Stimulated activated CD4-positive, alpha-beta T cell treated with anti-CD3 and anti-CD28 coated beads, Interleukin-12 subunit alpha, Interleukin-12 subunit beta, amount 100 ng/mL, for 4 hours (primary cell): ENCODE data around the gene RBM20.
"Not testable (repeated sequence)": the region's sequence is repeated elsewhere in the genome, so short reads cannot be mapped to it uniquely, and the experiment has no call there.

ENCODE experiments used
- DNase-seq: peaks from one replicate; pipeline ENCODE4 v3.0.0-alpha.2; 2020

The RBM20 gene

DNA sequence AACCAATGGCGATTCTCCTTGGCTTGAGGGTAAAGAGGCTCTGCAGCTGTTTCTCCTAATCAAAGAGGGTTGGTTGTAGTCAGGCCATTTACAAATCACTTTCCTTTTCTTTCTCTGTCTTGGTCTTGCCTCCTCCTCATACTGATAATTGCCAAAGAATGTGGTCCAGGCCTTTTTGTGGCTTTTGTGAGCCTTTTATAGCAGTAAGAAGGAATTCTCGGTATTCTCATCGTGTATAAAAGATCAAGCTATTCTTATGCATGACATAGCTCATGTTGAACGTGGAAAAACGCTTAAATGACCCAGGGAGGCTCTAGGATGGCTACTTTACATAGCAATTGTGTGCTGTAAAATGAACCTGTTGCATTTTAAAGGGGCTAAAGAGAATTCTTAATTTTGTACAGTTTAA is 62.6 kb downstream of the RBM20 start:
- DNase-seq: no peak

DNA sequence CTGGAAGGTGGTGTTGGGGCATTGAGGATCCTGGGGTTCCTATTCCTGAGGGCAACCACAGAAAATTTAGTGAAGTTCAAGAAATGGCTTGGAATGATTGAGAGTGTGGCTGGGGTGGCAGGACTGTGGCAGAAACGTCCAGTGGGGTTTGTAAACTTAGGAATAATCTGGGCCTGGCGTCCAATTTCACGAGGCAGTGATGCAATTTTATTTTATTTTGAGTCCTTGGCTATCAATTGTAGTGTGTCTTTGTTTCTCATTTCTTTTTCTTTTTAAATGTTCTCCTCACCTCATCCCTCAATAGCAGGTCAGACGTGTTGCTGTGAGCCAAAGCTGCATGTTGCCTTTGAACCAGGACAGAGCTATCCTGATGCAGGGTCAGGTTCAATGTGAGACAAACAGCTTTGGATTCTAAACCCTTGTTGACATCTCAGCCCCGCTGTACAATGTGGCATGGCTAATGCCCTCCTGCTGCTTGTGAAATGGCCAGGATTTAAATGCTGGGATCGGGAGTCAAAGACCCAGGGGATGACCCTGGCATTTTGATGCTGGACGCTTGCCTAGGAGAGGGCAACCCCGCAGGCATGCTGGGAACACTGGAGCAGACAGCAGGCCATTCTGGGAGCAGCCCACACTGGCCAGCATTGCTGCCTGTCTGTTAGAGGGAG is 64.8 kb downstream of the RBM20 start:
- no peak for DNase-seq

DNA sequence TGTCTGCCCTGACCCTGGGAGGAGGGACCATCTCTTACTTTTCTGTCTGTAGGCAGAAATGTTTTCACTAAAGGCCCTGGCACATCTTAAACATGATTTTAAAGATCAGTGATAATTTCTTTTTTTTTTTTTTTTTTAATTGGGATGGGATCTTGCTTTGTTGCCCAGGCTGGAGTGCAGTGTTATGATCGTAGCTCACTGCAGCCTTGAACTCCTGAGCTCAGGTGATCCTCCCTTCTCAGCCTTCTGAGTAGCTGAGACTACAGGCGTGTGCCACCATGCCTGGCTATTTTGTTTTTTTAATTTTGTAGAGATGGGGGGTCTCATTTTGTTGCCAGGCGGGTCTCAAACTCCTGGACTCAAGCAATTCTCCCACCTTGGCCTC is 65.3 kb downstream of the RBM20 start:
- DNase-seq: no peak

DNA sequence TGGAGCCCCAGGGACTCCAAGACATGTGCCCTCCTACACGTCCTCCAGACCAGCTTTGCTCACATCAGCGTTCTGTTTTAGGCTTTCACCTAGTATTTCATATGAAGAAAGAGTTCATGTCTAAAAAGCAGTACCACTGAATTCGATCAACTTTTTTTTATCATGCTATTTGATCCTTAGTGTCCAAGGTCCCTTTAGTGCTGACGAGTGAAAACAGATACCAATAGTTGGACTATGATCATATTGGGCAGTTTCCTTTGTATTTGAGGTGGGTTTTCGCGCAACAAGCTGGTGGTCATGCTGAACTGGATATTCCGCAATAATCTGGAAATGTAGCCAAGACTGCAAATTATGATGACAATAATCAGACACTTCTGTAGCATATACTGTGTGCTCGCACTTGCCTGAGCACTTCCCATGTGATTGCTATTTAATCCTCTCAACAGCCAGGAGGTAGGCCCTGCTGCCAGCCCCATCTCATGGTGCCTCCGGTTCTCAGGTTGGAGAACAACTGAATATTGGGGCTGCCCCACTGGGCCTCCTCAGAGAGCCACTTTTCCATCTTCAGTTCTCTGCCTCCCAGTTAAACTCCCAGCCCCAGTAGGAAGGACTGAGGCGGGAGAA is 65.9 kb downstream of the RBM20 start:
- no peak for DNase-seq

DNA sequence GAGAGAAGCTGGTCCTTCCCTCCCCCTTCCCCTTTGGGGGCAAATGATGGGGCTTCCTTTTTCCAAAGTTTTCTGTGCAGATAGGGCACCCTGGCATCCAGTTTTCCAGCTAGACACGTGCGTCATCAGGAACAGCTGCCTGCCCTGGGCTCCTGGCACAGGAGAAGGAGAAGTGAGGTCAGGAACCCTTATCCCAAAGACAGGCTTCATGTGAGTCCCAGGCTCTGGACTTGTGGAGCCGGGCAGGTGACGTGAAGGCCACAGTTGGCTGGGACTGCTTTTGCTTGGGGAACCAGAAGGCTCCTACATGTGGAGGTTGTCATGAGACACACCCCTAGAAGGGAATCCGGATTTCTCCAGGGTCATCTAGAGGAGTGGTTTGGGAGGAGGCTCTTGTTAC is 66.5 kb downstream of the RBM20 start:
- DNase-seq: no peak

DNA sequence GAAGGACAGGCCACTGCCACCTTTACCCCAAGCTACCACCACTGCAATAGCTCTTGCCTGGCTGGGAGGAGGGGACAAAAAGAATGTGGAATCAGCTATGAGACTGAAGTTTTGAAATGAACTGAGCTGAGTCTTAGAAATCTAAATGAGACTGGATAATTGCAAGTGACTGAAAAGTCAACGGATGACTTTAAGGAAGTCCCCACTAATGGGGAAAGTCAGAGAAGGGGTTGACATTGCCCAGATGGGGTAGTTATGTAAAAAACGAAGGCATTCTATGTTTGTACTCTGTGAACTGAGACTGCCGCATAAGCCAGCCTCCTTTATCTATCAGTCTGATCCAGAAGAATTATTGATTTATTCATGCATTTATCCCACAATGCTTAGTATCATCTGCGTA is 67.2 kb downstream of the RBM20 start:
- no peak for DNase-seq

DNA sequence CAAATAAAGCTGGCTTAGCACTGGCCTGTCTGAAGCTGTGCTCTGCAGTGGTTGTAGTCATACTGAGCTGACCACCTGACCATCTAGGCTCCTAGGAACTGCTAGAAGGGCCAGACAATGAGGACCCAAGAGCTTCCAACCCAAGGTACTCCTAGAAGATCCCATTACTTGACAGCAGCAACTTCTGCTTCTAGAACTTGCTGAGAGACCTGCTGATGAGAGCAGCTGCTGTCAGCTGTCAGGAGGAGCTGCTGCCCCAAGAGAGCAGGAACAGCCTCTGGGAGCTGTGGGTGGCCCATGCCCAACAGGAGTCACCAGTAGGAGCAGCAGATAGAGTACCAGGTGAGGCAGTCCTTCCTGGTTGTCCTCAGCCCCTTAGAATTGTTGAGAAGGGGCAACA is 70.2 kb downstream of the RBM20 start:
- no peak for DNase-seq

DNA sequence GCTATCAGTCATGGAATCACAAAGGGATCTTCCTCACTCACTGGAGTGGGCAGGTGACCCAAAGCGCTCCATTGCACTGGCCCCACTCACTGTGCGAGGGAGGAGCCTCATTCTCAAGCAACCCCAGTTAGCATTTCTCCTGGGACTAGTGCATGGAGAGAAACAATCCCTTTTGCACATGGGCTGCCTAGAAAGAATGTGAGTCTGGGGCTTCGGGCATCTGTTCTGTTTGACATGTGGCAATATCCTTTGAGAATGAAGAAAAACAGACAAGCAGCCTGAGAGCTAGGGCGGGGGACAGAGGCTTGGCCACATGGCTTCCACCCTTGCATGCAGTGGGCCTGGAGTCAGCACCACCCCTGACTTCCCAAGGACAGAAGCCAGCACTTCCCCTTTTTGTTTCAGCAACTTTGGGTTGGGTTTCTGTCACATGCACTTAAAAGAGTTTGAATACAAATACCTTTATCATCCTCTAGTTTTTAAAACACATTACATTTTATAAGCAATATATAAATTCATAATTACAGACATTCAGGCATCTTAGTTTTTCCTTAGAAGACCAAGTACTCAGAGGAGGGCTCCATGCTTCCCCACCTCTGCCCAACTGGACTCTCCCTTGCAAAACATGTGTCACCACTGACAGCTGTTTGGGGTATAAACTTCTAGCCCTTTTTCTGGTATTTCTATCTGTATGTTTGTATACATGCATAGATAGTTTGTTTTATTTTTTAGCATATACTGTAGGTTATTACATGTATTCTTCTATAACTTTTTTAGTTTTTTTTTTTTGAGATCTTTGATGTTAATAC is 73.8 kb downstream of the RBM20 start:
- no peak for DNase-seq

DNA sequence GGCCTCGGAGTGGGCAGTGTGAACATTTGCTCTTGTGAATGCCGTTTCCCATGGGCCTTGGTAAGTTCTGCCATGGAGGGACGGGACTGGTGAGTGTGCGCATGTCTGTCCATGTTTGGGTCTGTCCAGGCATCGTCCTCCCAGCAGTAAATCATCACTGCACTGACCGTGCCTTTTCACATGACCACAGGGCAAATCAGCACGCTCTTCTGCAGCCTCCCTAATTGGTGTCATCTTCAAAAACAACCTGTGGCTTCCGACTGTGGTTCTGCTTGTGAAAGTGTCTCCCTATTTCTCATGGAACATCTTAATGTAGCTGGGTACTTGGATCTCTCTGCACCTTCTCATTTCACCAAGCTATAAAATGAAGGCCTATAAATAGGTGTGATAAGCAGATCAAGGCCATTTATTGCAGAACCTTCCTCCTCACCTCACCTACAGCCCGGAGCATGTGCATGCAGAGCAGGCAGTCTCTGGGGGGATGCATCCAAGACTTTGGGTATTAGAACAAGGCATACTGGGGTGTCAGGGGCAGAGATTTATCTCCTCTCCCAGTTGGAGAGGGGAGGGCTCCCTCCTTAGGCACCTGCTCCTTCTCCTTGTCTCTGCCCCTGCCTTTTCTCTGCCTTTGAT is 77.4 kb downstream of the RBM20 start:
- DNase-seq: no peak

DNA sequence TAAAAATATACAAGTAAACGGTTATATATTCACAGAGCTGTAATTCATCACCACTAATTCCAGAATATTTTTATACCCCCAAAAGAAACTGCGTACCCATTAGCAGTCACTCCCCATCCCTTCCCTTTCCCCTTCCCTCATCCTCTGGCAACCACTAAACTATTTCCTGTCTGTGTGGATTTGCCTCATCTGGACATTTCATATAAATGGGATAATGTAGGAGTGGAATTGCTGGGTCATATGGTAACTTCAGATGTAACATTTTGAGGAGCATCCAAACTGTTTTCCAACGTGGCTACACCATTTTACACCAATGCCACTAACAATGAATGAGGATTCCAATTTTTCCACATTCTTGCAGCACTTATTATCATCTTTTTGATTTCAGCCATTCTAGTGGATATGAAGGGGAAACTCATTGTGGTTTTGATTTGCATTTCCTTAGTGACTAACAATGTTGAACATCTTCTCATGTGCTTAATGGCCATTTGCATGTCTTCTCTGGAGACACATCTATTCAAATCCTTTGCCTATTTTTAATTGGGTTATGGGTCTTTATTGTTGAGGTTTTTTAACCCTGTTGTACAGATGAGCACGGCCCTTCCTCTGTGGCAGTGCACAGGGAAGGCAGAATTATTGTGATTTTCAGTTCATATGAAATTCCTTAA is 79.2 kb downstream of the RBM20 start:
- DNase-seq: no peak

DNA sequence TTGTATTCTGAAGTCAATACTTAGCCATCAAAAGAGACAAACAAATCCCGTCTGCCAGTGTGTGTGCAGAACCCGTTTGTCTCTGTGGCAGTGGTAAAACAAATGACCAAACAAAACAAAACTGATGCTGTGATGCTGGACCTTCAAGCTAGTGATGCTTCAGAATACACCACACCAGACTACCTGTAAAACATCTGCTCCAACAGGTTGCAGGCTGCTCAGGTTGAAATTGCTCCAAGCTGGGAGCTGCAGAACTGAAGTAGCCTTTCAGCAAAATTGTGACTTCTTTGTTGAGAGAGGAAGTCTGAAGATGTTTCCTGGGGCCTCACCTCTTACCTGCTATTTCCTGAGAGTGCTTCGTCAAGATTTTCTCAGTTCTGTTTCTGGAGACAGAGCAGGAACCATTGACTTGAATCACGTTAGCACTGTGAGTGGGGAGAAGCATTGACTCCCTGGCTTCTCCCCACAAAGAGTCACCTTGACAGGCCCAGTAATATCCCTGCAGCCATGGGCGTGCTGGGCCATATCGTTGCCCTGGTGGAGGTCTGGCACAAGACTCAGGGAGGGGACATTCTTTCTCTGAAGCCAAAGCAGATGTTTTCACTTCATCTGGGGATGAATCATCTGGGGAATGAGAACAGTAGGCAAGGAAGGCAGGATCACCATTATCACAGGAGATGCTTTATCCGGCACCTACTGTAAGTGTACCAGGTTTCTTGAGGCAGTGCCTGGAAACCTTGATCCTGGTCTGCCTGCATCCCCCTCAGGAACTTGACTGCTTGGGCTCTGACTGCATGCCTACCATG is 80.2 kb downstream of the RBM20 start:
- no peak for DNase-seq

DNA sequence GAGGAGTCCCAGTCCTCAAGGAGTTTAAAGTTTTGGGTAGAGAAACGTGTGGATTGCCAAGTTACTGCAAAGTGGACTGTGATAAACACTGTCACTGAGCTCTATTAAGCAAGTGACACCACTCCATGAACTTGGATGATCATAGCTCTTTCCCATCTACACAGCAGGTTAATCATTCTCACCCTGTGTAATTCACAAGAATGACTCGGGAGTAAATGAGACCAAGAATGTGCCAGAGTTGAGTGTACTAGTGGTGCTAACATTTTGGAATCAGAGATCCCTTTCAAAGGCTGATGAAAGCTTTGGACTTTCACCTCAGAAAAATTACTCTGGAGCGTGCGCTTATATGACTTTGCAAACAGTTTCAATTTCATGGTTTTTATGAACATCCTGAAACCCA is 80.8 kb downstream of the RBM20 start:
- no peak for DNase-seq

DNA sequence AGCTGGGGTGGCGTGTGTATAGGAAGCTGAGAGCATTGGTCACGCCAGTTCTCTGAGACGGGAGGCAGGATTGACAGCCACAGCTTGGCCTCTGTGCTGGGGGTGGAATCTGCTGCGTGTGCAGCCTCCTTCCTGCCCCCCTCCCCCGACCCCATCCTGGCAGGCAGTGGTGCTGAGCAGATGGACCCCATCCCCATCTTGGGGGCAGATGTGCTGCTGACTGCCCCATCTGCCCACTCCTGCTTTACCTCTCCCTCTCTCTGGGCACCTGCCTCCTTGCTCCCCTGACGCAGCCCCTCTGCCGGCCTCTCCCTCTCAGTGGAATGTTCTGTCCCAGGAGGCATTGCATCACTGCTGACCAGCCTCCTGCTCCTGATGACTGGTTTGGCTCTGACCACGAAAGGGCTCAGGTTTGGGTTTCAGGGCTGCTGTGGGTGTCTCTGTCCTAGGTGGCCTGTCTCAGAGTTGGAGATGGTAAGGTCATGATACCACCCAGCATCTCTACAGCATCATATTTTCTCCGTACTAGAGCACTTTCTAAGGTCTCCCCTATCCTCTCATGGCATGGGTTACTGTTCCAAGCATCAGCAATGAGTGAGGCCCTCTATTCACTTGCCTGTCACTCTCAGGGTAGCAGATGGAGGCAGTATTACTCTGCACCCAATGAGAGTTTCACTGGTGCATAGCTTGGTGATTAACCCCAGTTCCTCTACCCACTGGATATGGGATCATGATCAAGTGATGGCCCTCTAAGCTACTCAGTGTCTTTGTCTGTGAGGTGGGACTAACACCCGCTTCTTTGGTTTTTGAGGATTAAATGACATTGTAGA is 81.9 kb downstream of the RBM20 start:
- no peak for DNase-seq

DNA sequence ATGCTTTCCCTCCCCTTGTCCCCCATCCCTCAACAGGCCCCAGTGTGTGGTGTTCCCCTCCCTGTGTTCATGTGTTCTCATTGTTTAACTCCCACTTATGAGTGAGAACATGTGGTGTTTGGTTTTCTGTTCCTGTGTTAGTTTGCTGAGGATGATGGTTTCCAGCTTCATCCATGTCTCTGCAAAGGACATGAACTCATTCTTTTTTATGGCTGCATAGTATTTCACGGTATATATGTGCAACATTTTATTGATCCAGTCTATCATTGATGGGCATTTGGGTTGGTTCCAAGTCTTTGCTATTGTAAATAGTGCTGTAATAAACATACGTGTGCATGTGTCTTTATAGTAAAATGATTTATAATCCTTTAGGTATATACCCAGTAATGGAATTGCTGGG is 83.6 kb downstream of the RBM20 start:
- not testable (repeated sequence) for DNase-seq

DNA sequence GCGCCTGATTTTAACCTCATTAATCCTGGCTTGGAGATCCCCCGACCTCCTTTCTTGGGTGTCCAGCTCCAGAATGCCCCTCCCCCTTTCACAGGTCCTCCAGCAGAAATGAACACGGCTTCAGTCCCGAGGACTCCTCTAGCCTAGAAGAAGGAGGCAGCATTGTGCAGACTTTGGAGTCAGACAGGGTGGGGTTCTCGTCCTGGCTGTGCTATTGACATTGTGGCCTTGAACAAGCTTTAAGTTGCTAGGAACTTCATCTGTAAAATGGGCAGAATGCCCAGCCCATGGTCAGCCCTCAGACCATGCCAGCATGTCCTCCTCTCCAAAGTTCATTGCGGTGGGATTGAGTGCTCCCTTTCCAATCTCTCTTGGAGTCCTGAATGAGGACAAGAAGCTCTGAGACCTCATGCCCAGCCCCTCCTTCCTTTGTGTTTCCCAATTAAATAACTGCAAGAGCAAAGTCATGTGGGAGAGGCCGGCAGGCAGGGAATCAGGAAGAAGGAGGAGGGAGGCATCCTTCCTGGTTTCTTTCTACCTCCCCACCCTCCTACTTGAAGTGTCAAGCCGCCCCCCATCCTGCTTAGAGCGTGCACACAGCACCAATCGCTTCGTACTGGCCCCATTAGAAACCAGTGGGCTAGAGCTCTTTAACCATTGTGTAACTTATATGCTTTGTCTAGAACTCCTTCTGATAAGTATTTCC is 86.4 kb downstream of the RBM20 start:
- no peak for DNase-seq

DNA sequence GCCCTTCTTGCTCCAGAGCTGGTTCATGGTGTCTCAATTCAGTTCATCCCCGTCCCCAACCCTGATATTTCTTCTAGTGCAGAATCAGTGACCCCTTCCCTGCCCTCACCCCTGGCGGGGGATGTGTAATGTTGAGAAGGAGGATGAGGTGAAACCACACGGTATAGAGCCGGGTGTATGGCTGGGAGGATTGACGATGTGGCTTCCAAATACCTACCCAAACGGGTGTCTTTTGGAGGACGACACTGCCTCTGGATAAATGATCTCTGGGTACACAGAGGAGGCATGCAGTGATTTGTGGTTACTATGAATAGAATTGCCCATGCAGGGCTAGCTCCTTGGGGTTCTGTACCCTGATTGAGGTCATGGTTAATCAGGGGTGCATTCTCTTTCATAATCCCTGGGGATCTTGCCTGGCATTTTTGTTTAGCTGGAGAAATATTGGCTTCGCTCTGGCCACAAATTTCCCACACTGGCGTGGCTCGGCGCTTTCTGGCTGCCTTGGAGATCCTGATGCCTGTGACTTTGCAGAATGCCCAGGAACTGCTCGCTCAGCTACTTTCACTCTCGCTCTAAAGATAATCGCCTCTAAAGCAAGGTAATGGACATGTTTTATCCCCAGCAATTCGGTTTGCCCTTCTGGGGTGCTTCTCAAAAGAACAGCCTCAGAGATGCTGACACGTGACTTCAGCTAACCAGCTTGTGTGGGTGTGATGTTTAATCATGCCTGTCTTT is 89.2 kb downstream of the RBM20 start:
- no peak for DNase-seq

DNA sequence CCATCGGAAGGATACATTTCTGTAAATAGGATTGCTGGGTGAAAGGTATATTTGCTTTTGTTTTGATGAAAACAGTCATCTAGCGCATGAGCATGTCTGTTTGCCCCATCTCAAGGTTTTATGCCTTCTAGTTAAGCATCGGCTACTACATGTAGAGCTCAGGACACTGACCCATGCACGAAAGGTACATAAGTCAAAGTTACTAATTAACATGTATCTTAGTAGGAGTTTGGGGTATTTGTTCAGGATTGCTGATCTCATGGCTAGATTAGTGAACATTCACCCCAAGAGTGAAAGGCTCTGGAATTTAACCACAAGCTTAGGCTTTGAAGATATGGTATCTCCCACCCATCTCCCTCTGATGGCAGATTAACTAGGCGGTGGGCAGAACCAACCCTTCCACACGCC is 91.5 kb downstream of the RBM20 start:
- no peak for DNase-seq

DNA sequence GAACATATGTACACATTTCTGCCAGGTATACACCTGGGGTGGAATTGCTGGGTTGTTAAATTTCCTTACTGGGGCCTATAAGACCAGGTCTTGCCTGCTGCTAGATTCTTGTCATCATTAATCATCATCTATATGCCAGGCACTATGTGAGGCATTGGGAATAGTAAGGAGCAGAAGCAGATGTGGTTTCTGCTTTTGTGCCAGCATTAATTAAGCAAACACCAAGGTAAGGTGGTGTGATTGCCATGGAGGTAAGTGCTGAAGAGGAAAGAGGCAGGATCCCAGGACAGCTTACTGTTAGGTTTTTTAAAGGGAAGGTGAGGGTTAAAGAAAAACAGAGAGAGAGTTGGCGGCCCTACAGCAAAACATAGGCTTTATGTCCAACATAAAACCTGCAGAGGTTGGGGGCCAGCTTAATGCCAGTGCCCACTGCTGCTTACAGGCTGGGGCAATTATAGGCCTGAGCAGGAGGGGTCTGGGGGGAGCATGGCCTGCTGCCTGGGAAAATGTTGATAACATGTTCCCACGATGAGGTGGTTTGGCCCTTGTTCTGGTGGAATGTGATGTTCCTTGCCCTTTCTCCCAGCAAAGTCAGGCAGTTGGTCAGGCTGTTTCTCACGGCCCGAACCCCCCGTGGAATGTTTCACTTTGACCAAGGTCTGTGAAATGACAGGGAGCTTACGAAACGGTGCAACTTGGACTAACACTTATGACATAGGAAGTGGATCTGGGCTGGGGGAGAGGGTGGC is 93.9 kb downstream of the RBM20 start:
- DNase-seq: no peak

DNA sequence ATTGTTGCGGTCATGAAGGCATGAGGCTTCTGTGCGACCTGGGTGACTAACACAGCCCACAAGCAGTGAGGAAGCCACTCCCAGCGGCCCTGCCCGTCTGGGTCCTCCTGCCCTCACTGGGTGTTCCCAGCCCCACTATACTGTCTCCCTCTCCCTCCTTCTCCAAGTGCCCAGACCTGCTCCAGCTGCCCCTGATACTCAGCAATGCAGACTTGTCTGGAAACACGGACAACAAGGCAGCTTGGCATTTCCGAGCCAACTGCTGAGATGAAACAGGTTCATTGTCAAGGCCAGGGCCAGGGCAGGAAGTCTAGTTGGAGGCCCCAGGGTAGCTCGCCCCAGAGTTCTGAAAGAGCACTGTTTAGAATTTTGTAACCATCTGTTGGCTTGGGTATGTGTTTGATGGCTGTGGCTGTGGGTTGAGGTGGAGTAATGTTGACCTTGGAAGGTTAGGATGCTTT is 95.7 kb downstream of the RBM20 start:
- no peak for DNase-seq
